ENCODE measurements around the gene FRMD8.

Gene FRMD8

DNA sequence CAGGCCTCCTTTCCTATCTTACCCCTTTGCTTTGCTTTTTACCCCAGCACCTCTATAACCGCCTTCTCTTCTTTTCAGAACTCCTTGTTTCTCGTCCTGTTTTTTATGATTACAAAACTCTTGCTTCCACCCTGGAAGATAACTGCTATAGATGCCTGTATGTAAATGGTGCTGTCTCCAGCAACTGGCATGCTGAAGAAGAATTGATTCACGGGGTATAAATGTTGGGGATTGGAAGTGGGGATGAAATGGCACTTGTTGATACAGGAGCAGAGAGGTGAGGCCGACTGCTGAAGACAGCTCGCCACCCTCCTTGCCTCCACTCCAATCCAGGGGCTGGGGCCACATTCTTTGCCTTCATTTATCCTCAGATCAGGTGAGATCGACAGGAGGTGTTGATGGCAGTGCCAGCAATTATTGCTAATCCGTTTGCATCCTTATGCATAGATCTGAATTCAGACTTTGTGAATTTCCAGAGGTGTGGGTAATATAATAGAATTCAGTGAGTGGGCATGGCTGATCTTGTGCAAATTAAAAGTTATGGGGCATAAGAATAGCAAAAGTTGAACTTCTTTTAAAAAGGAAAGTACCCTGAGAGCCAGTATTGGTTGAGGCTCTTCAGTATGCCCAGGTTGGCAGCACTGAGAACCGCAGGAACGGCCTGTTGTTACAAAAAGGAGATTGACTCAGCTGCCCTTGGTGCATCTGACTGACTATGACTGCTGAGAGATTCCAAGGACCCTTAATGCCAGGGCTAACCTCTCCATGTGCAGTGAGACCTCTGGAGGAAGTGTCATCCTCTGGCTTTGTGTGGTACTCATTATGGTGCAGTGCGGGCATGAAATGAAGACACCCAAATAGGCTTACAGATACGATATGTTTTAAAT is 41.5 kb downstream of the FRMD8 start:
- no peak for DNase-seq (ENCODE audit: extremely low spot score)
- POLR2A ChIA-PET = interaction anchor here (0.6 to 14.7 kb wide), 3 partner anchors 8 to 71 kb away, joined by 3 to 620 read pairs (median 5); partner anchors contain the start of gene MALAT1
- TF ChIP-seq, protein P1, sequence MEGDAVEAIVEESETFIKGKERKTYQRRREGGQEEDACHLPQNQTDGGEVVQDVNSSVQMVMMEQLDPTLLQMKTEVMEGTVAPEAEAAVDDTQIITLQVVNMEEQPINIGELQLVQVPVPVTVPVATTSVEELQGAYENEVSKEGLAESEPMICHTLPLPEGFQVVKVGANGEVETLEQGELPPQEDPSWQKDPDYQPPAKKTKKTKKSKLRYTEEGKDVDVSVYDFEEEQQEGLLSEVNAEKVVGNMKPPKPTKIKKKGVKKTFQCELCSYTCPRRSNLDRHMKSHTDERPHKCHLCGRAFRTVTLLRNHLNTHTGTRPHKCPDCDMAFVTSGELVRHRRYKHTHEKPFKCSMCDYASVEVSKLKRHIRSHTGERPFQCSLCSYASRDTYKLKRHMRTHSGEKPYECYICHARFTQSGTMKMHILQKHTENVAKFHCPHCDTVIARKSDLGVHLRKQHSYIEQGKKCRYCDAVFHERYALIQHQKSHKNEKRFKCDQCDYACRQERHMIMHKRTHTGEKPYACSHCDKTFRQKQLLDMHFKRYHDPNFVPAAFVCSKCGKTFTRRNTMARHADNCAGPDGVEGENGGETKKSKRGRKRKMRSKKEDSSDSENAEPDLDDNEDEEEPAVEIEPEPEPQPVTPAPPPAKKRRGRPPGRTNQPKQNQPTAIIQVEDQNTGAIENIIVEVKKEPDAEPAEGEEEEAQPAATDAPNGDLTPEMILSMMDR (IDR thresholded peaks at IDR 0.05; ENCODE audit: control extremely low read depth, extremely low read depth, low read depth, missing control alignments) = no peak
- CTCF ChIA-PET = no interaction called here

DNA sequence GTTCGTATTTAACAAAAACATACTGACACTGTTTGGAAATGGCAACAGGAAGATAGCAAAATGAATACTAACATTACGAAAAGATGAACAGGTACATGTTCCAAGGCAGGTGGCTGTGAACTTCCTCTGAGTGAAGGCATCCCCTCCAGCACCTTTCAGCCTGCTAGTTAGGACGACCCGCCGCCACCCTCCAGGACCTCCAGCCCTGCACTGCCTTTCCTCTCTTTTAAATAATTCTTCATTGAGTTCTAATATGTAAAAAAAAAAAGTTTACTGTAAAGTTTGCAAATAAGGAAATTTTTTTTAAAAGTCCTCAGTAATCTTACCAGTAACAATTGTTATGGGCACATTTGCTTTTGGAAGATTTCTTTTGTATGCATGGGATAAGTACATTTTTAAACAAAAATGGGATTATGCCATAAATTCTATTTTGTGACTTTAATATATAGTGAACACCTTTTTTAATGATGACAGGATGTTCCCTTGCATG is 42.2 kb downstream of the FRMD8 start:
- POLR2A ChIA-PET = interaction anchor here (0.5 to 1.1 kb wide), 4 partner anchors 9 to 80 kb away, joined by 3 to 7 read pairs (median 4); no protein-coding TSS in a partner anchor
- DNase-seq (ENCODE audit: extremely low spot score) = no peak
- CTCF ChIA-PET = no interaction called here
- TF ChIP-seq, protein P1 (IDR thresholded peaks at IDR 0.05; ENCODE audit: control extremely low read depth, extremely low read depth, low read depth, missing control alignments) = no peak

DNA sequence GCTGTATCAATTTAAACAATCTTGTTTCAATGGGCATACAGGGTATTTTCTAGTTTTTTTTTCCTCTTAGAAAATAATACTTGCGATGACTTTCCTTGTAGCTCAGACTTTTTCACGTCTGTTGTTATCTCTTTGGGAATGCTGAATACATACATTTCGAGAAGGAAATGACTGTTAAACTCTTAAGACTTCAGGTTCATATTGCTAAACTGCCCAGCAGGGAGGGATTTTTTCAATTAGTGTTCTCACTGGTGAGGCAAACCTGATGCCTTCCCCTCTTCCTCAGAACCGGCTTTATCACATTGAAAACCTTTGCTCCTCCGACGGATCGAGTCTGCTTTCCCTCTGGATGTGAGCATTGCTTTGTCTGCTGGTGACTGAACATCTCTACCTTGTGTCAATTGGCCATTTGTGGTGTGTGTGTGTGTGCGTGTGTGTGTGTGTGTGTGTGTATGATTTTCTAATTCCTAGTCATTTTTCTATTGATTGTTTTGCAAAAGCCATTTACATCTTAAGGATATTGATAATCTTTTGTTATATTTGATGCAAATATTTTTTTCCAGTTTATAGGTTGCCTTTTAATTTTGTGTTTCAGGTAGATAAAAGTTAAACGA is 42.7 kb downstream of the FRMD8 start:
- POLR2A ChIA-PET = interaction anchor here (0.5 to 1.1 kb wide), 6 partner anchors 9 to 80 kb away, joined by 3 to 7 read pairs (median 4); no protein-coding TSS in a partner anchor
- no peak for DNase-seq (ENCODE audit: extremely low spot score)

DNA sequence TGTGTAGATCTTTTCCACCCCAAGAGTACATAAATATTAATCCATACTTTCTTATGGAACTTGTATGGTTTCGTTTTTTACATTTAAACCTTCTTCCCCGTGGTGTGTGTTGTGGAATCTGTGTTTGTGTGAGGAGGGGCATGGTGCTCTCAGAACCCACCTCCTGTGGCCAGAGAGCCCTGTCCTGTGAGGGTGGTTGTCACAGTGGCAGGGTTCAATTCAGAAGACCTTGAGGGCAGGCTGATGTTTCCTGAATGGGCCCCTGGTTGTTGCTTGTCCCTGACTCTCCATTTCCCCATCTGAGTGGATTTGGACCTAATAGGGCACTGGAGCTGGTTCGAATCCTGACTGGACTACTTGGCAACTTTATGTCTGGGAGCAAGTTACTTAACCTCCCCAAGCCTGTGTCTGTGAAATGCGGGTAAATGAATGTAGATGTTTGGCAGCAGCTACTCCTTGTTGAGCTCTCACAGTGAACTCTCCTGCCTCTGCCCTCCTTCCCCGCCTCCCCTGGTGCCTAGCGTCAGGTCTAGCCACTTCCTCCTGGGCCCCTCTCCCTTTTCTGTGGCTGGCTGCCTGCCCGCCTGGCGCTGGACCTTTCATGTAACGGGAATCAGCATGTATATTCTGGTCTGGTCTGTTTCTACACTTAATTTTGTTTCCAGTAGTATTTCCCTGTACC is 43.4 kb downstream of the FRMD8 start:
- TF ChIP-seq, protein P1 (IDR thresholded peaks at IDR 0.05; ENCODE audit: control extremely low read depth, extremely low read depth, low read depth, missing control alignments) = no peak
- DNase-seq (ENCODE audit: extremely low spot score) = no peak
- ChIA-PET POLR2A (interaction anchor here (0.6 to 1.6 kb wide), 7 partner anchors 11 to 81 kb away, joined by 3 to 7 read pairs (median 3); partner anchors contain the start of gene MALAT1), CTCF (interaction anchor here (1.1 to 1.6 kb wide), 4 partner anchors 14 to 82 kb away, joined by 3 to 8 read pairs (median 4); no protein-coding TSS in a partner anchor)

More for the DNA sequence above, 42.7 kb downstream of the FRMD8 start:
- CTCF ChIA-PET = interaction anchor here (1.6 kb wide), 1 partner anchor 83 kb away, joined by 5 read pairs; no protein-coding TSS in a partner anchor
- TF ChIP-seq, protein P1 (IDR thresholded peaks at IDR 0.05; ENCODE audit: control extremely low read depth, extremely low read depth, low read depth, missing control alignments) = no peak

DNA sequence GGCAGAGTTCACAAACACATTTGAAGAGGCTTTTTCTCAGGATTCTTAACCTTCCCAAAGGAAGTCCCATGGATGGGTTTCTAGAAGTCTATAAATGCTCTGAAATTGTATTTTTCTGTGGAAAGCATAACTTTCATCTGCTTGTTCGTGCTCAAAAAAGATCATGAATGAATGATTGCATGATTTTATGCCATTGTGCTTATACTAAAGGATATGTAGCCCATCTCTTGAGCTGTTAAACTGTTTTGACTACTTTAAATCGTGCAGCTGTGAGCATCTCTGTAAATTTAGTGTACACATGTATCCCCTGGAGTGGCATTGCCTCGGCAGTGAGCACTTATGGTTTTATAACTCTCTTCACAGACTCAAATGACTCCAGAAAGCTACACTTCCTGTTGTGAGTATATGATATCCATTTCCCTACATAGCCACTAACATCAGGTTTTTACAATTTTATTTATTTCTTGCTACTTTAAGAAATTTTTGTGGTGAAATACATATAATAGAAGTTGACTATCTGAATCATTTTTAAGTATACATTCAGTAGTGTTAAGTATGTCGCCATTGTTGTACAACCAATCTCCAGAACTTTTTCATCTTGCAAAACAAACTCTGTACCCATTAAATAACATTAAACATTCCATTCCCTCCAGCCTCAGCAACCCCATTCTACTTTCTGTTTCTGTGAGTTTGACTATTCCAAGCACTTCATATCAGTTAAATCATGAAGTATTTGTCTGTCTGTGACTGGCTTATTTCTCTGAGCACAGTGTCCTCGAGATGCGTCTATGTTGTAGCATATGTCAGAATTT is 44.2 kb downstream of the FRMD8 start:
- TF ChIP-seq, protein P1 (IDR thresholded peaks at IDR 0.05; ENCODE audit: control extremely low read depth, extremely low read depth, low read depth, missing control alignments) = no peak
- no peak for DNase-seq (ENCODE audit: extremely low spot score)
- ChIA-PET POLR2A (interaction anchor here (0.9 to 1.6 kb wide), 6 partner anchors 11 to 80 kb away, joined by 3 to 7 read pairs (median 3); partner anchors contain the start of gene MALAT1), CTCF (interaction anchor here (1.1 to 1.6 kb wide), 4 partner anchors 14 to 82 kb away, joined by 3 to 8 read pairs (median 4); no protein-coding TSS in a partner anchor)

Data from GM10248 (cell line).